Colon (tissue), 2 donors: Measurements from ENCODE around the gene PHF21A.
"Not testable (repeated sequence)": the region's sequence is repeated elsewhere in the genome, so short reads cannot be mapped to it uniquely, and the experiment has no call there.

ENCODE experiments used
- FAIRE-seq: peaks from 2 replicates; lab custom pipeline; 2012; peaks lifted over from hg19 to GRCh38; lab: Jason Lieb, UNC
- donor health status: control.
- donor health status: control.

PHF21A gene

GRCh38 chr11:46034041-46034440 is 87.2 kb downstream of the PHF21A start:
- FAIRE-seq: no peak

GRCh38 chr11:46026606-46027293 is 94.5 kb downstream of the PHF21A start:
- no peak for FAIRE-seq

- FAIRE-seq: no peak
Observed at GRCh38 chr11:46020084-46020599, 101.1 kb downstream of the PHF21A start.

GRCh38 chr11:46018651-46019050 is 102.6 kb downstream of the PHF21A start:
- no peak for FAIRE-seq

GRCh38 chr11:46017341-46017740 is 103.9 kb downstream of the PHF21A start:
- no peak for FAIRE-seq

GRCh38 chr11:46015941-46016340 is 105.3 kb downstream of the PHF21A start:
- no peak for FAIRE-seq

GRCh38 chr11:46014168-46014567 is 107.1 kb downstream of the PHF21A start:
- not testable (repeated sequence) for FAIRE-seq

GRCh38 chr11:46012185-46012584 is 109.1 kb downstream of the PHF21A start:
- no peak for FAIRE-seq

GRCh38 chr11:46010100-46010499 is 111.2 kb downstream of the PHF21A start:
- no peak for FAIRE-seq

- no peak for FAIRE-seq
Observed at GRCh38 chr11:46009647-46010046, 111.6 kb downstream of the PHF21A start.

GRCh38 chr11:46006418-46007070 is 114.7 kb downstream of the PHF21A start:
- no peak for FAIRE-seq

GRCh38 chr11:46003572-46003971 is 117.7 kb downstream of the PHF21A start:
- FAIRE-seq: no peak

GRCh38 chr11:46002189-46002588 is 119.1 kb downstream of the PHF21A start:
- no peak for FAIRE-seq

- no peak for FAIRE-seq
Observed at GRCh38 chr11:46001448-46001914, 119.8 kb downstream of the PHF21A start.

- no peak for FAIRE-seq
Observed at GRCh38 chr11:45997599-45997998, 123.7 kb downstream of the PHF21A start.

- no peak for FAIRE-seq
Observed at GRCh38 chr11:45995342-45995734, 125.9 kb downstream of the PHF21A start.

- no peak for FAIRE-seq
Observed at GRCh38 chr11:45994371-45995341, 126.6 kb downstream of the PHF21A start.

- no peak for FAIRE-seq
Observed at GRCh38 chr11:45993531-45994001, 127.7 kb downstream of the PHF21A start.

GRCh38 chr11:45988921-45989320 is 132.3 kb downstream of the PHF21A start:
- no peak for FAIRE-seq

- no peak for FAIRE-seq
Observed at GRCh38 chr11:45985212-45985611, 136.0 kb downstream of the PHF21A start.

- FAIRE-seq: no peak
Observed at GRCh38 chr11:45984192-45984591, 137.1 kb downstream of the PHF21A start.

- FAIRE-seq: no peak
Observed at GRCh38 chr11:45983471-45983845, 137.8 kb downstream of the PHF21A start.
